Testis (tissue), 3 donors: Measurements from ENCODE around the gene HIPK2. TPM values are rescaled to one million over a fixed set of nuclear protein-coding genes. Genes with fewer than 3 reads are reported as not detected.
A peak's percentile ranks its signal among the peaks of the same experiment; 100 is the strongest.

ENCODE experiments used
- DNase-seq: peaks from one replicate; pipeline ENCODE4 v3.0.0-alpha.2; 2019
- H3K27ac ChIP-seq, 2 donors: fragments of 200-600 bp; sonication (generic); one replicate each; pipeline ENCODE4 v1.5.1; 2019
- H3K27me3 ChIP-seq: fragments of 200-600 bp; sonication (generic); one replicate; pipeline ENCODE4 v1.5.1; 2019
- H3K36me3 ChIP-seq: fragments of 200-600 bp; sonication (generic); one replicate; pipeline ENCODE4 v1.5.1; 2017; ENCODE audit warnings: low read depth; ENCODE audit errors: missing control alignments
- H3K4me1 ChIP-seq: fragments of 200-600 bp; sonication (generic); one replicate; pipeline ENCODE4 v1.5.1; 2019
- H3K4me3 ChIP-seq, 2 donors: fragments of 200-600 bp; sonication (generic); one replicate each; pipeline ENCODE4 v1.5.1; 2017 to 2019
- H3K9me3 ChIP-seq: fragments of 200-600 bp; sonication (generic); one replicate; pipeline ENCODE4 v1.5.1; 2017
- CTCF ChIP-seq, 3 experiments: fragments of 450-650 bp in 2 of 3; fragments of 200-600 bp in 1 of 3; sonication (generic) in 1 of 3; IDR thresholded peaks; one replicate each; pipeline ENCODE4 v1.5.1; 2016 to 2019; ENCODE audit warnings: antibody characterized with exemption in 3 of 3, mild to moderate bottlenecking in 2 of 3, moderate library complexity in 1 of 3
- POLR2A ChIP-seq: fragments of 450-650 bp; IDR thresholded peaks from one replicate; pipeline ENCODE4 v1.6.1; 2017; ENCODE audit warnings: antibody characterized with exemption, mild to moderate bottlenecking, moderate library complexity
- WGBS, 2 donors: methylation state at CpG; one replicate each; pipeline ENCODE4 v1.1.5; 2018; 5-methylcytosine and 5-hydroxymethylcytosine counted together
- intact Hi-C: fragments of 100-400 bp; cut with DNase I; formaldehyde crosslinking; loops from one replicate; pipeline ENCODE4 v1.15.1; 2023; ENCODE audit warnings: low total_unique reads
- polyA plus RNA-seq: library from polyadenylated mRNA; stranded (reverse); fragments of 350-450 nt; fragmentation: Illumina TruSeq; extraction: RNeasy Lipid Tissue Mini Kit (QIAGEN cat#74804); gene quantifications from one replicate; pipeline ENCODE4 v1.2.3, GENCODE V29; 2014; ENCODE audit warnings: low read depth, low replicate concordance; ENCODE audit not compliant: insufficient read depth
- total RNA-seq, 2 donors: library from RNA; depleted of rRNA; stranded (reverse); fragments of >200 nt; gene quantifications; one replicate each; pipeline ENCODE4 v1.2.3, GENCODE V29; 2016

HIPK2 gene
- total and polyA plus RNA-seq, 3 donors from 2014 or later = 6.3 to 22.4 (median 17.8) TPM

- TF ChIP-seq CTCF (IDR thresholded peaks at IDR 0.05) (peak in 2 of 3 experiments; percentile 16 to 18), POLR2A (no peak)
- H3K4me1 ChIP-seq = no peaks in the 10 kb centered on the region
- no peak overlapping the region for H3K4me3 ChIP-seq
- no peak overlapping the region for H3K27ac ChIP-seq
- H3K9me3 ChIP-seq = no peaks in the 10 kb centered on the region
- 44 to 50% methylated on average over 7 to 8 of the region's 8 CpGs for WGBS, 2 donors
- intact Hi-C loops = no loop called here
- peak; percentile 49 for DNase-seq
- no peaks in the 10 kb centered on the region for H3K27me3 ChIP-seq
- H3K36me3 ChIP-seq = no peaks in the 10 kb centered on the region
Measured at GRCh38 chr7:139570119-139570518, 207.7 kb downstream of the HIPK2 start.

GRCh38 chr7:139568813-139569490 is 208.8 kb downstream of the HIPK2 start:
- TF ChIP-seq POLR2A = no peak
- TF ChIP-seq CTCF (IDR thresholded peaks at IDR 0.05) = no peak
- H3K4me3 ChIP-seq = no peak overlapping the region
- no peak for DNase-seq
- H3K9me3 ChIP-seq = no peaks in the 10 kb centered on the region
- no peaks in the 10 kb centered on the region for H3K36me3 ChIP-seq
- WGBS, 2 donors = 90 to 95% methylated on average over 3 to 12 of the region's 12 CpGs
- intact Hi-C loops = no loop called here
- no peaks in the 10 kb centered on the region for H3K27me3 ChIP-seq
- no peak overlapping the region for H3K27ac ChIP-seq
- no peaks in the 10 kb centered on the region for H3K4me1 ChIP-seq

GRCh38 chr7:139568346-139568675 is 209.5 kb downstream of the HIPK2 start:
- intact Hi-C loops = no loop called here
- Histone ChIP-seq H3K4me1 (no peaks in the 10 kb centered on the region), H3K27ac (no peak overlapping the region), H3K9me3 (no peaks in the 10 kb centered on the region), H3K36me3 (no peaks in the 10 kb centered on the region), H3K27me3 (no peaks in the 10 kb centered on the region), H3K4me3 (no peak overlapping the region)
- TF ChIP-seq POLR2A (no peak), CTCF (IDR thresholded peaks at IDR 0.05) (no peak)
- DNase-seq = no peak
- WGBS, 2 donors = 91 to 92% methylated on average over 6 of the region's 6 CpGs

- Histone ChIP-seq H3K27me3 (no peaks in the 10 kb centered on the region), H3K4me1 (no peaks in the 10 kb centered on the region), H3K36me3 (no peaks in the 10 kb centered on the region), H3K4me3 (no peak overlapping the region), H3K9me3 (no peaks in the 10 kb centered on the region), H3K27ac (no peak overlapping the region)
- intact Hi-C loops = no loop called here
- 89 to 95% methylated on average over 14 of the region's 14 CpGs for WGBS, 2 donors
- TF ChIP-seq CTCF (IDR thresholded peaks at IDR 0.05) (no peak), POLR2A (no peak)
- no peak for DNase-seq
Measured at GRCh38 chr7:139567647-139568345, 210.0 kb downstream of the HIPK2 start.
